ENCODE results near the gene HIP1.
"Not testable (repeated sequence)": the region's sequence is repeated elsewhere in the genome, so short reads cannot be mapped to it uniquely, and the experiment has no call there.

DNA sequence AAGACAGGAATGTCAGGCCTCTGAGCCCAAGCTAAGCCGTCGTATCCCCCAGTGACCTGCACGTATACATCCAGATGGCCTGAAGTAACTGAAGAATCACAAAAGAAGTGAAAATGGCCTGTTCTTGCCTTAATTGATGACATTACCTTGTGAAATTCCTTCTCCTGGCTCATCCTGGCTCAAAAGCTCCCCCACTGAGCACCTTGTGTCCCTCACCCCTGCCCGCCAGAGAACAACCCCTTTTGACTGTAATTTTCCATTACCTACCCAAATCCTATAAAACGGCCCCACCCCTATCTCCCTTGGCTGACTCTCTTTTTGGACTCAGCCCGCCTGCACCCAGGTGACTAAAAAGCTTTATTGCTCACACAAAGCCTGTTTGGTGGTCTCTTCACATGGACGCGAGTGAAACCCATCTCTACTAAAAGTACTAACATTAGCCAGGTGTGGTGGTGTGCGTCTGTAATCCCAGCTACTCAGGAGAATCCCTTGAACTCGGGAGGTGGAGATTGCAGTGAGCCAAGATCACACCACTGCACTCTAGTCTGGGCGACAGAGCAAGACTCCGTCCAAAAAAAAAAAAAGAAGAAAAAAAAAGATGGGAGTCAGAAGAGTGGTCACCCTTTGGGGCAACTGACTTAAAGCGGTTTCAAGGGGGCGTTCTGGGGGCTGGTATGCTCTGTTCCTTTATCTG lies 49.6 kb upstream of the HIP1 start:
- TF ChIP-seq, protein P1, sequence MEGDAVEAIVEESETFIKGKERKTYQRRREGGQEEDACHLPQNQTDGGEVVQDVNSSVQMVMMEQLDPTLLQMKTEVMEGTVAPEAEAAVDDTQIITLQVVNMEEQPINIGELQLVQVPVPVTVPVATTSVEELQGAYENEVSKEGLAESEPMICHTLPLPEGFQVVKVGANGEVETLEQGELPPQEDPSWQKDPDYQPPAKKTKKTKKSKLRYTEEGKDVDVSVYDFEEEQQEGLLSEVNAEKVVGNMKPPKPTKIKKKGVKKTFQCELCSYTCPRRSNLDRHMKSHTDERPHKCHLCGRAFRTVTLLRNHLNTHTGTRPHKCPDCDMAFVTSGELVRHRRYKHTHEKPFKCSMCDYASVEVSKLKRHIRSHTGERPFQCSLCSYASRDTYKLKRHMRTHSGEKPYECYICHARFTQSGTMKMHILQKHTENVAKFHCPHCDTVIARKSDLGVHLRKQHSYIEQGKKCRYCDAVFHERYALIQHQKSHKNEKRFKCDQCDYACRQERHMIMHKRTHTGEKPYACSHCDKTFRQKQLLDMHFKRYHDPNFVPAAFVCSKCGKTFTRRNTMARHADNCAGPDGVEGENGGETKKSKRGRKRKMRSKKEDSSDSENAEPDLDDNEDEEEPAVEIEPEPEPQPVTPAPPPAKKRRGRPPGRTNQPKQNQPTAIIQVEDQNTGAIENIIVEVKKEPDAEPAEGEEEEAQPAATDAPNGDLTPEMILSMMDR (IDR thresholded peaks at IDR 0.05; ENCODE audit: insufficient read depth, low read length, poor library complexity, severe bottlenecking) = not testable (repeated sequence)
- not testable (repeated sequence) for TF ChIP-seq EZH2phosphoT487 (conservative IDR thresholded peaks at IDR 0.05; ENCODE audit: low read length)

Data from SU-DHL-6 (cell line).